IMR-90 (cell line): ENCODE results near the gene MARS1. TPM values are rescaled to one million over a fixed set of nuclear protein-coding genes. Genes with fewer than 3 reads are reported as not detected.

Experiments used
- ATAC-seq: fragments of 200-7000 bp; cut with Tn5 transposase; 2 replicates; pipeline ENCODE4 v1.9.1; 2020; ENCODE audit warnings: low read depth, mild to moderate bottlenecking, moderate library complexity
- BruUV-seq: library from RNA; stranded (reverse); fragments of 400-500 nt; replicated peaks from 2 replicates; lab custom pipeline; 2021; lab: Mats Ljungman, UMichigan
- CTCF ChIA-PET: fragments of 300-600 bp; formaldehyde crosslinking; extraction: SDS; loops from one replicate; lab custom pipeline; 2021; ENCODE audit warnings: antibody characterized with exemption; lab: Yijun Ruan, JAX
- POLR2A ChIA-PET: fragments of 300-600 bp; sonication (Branson Sonifier 250); formaldehyde crosslinking; loops from one replicate; lab custom pipeline; 2022; ENCODE audit warnings: antibody characterized with exemption; ENCODE audit not compliant: unreplicated experiment; lab: Charles Lee
- DNase-seq: peaks from one replicate; pipeline ENCODE4 v3.0.0; 2013
- H2AFZ ChIP-seq: replicated peaks from 2 replicates; pipeline ENCODE3; 2013; ENCODE audit warnings: low read length, mild to moderate bottlenecking; ENCODE audit not compliant: poor library complexity
- H2AK5ac ChIP-seq: 2 replicates; pipeline ENCODE4 v1.6.1; 2013; ENCODE audit warnings: low read depth, low read length, inconsistent platforms
- H2AK9ac ChIP-seq: replicated peaks from 2 replicates; pipeline ENCODE3; 2013; ENCODE audit warnings: mild to moderate bottlenecking, low read depth, low read length, moderate library complexity; ENCODE audit not compliant: poor library complexity
- H2BK120ac ChIP-seq: 2 replicates; pipeline ENCODE4 v1.6.1; 2013; ENCODE audit warnings: low read depth, low read length, inconsistent platforms
- H2BK15ac ChIP-seq: 3 replicates; pipeline ENCODE4 v1.6.1; 2013; ENCODE audit warnings: low read depth, low read length, inconsistent platforms
- H2BK20ac ChIP-seq: 2 replicates; pipeline ENCODE4 v1.6.1; 2013; ENCODE audit warnings: low read depth, mild to moderate bottlenecking, inconsistent platforms, low read length, moderate library complexity
- H2BK5ac ChIP-seq: 2 replicates; pipeline ENCODE4 v1.6.1; 2013; ENCODE audit warnings: mild to moderate bottlenecking, low read depth, low read length, inconsistent platforms; ENCODE audit not compliant: poor library complexity, severe bottlenecking
- H3K14ac ChIP-seq: replicated peaks from 2 replicates; pipeline ENCODE4 v1.6.1; 2013; ENCODE audit warnings: low read depth, low read length, inconsistent platforms
- H3K18ac ChIP-seq: 2 replicates; pipeline ENCODE4 v1.6.1; 2013; ENCODE audit warnings: low read depth, low read length, control low read depth
- H3K23ac ChIP-seq: 2 replicates; pipeline ENCODE4 v1.6.1; 2013; ENCODE audit warnings: low read depth, low read length, inconsistent platforms
- H3K27ac ChIP-seq: 2 replicates; pipeline ENCODE4 v1.5.1; 2013; ENCODE audit warnings: mild to moderate bottlenecking, control low read depth, low read length; ENCODE audit not compliant: insufficient read depth
- H3K27me3 ChIP-seq: 2 replicates; pipeline ENCODE4 v1.6.1; 2013; ENCODE audit warnings: low read length; ENCODE audit not compliant: control insufficient read depth, insufficient read depth
- H3K36me3 ChIP-seq: 2 replicates; pipeline ENCODE4 v1.6.1; 2013; ENCODE audit warnings: low read length, mixed read lengths; ENCODE audit not compliant: control insufficient read depth, insufficient read depth
- H3K4ac ChIP-seq: 2 replicates; pipeline ENCODE4 v1.6.1; 2013; ENCODE audit warnings: low read depth, low read length, inconsistent platforms
- H3K4me1 ChIP-seq: 2 replicates; pipeline ENCODE4 v1.6.1; 2013; ENCODE audit warnings: low read length, mixed read lengths; ENCODE audit not compliant: control insufficient read depth, insufficient read depth
- H3K4me2 ChIP-seq: 2 replicates; pipeline ENCODE4 v1.6.1; 2013; ENCODE audit warnings: low read depth, mild to moderate bottlenecking, control low read depth, low read length, moderate library complexity
- H3K4me3 ChIP-seq: 2 replicates; pipeline ENCODE4 v1.5.1; 2013; ENCODE audit warnings: low read depth, mild to moderate bottlenecking, control low read depth, low read length, moderate library complexity; ENCODE audit not compliant: insufficient read depth
- H3K56ac ChIP-seq: 2 replicates; pipeline ENCODE4 v1.6.1; 2013; ENCODE audit warnings: low read length, inconsistent platforms; ENCODE audit not compliant: insufficient read depth; ENCODE audit errors: extremely low read depth
- H3K79me1 ChIP-seq, 2 experiments: 2 replicates each; pipeline ENCODE4 v1.6.1; 2013; ENCODE audit warnings: low read length in 2 of 2, inconsistent platforms in 1 of 2, low read depth in 1 of 2
- H3K9ac ChIP-seq: 2 replicates; pipeline ENCODE4 v1.6.1; 2013; ENCODE audit warnings: low read depth, low read length, control low read depth
- H3K9me1 ChIP-seq: 2 replicates; pipeline ENCODE4 v1.6.1; 2013; ENCODE audit warnings: low read length, inconsistent platforms; ENCODE audit not compliant: insufficient read depth
- H3K9me3 ChIP-seq: 2 replicates; pipeline ENCODE4 v1.6.1; 2013; ENCODE audit warnings: low read length; ENCODE audit not compliant: control insufficient read depth, insufficient read depth
- H4K20me1 ChIP-seq: 2 replicates; pipeline ENCODE4 v1.6.1; 2013; ENCODE audit warnings: low read length, inconsistent platforms; ENCODE audit not compliant: insufficient read depth
- H4K5ac ChIP-seq: 2 replicates; pipeline ENCODE4 v1.6.1; 2013; ENCODE audit warnings: mild to moderate bottlenecking, low read depth, low read length, control low read depth
- H4K8ac ChIP-seq, 2 experiments: 2 replicates each; pipeline ENCODE4 v1.6.1; 2013; ENCODE audit warnings: low read depth in 2 of 2, low read length in 2 of 2, control low read depth in 1 of 2, inconsistent platforms in 1 of 2
- H4K91ac ChIP-seq: 2 replicates; pipeline ENCODE4 v1.6.1; 2013; ENCODE audit warnings: low read depth, low read length, inconsistent platforms; ENCODE audit not compliant: insufficient read depth
- BHLHE40 ChIP-seq: fragments of 150-350 bp; IDR thresholded peaks from 2 replicates; pipeline ENCODE4 v1.6.1; 2016; ENCODE audit warnings: mild to moderate bottlenecking, low read depth, low read length
- CEBPB ChIP-seq: IDR thresholded peaks from 2 replicates; pipeline ENCODE4 v1.6.1; 2012; ENCODE audit warnings: low read depth, low read length, improper control_type of control experiment
- CHD1 ChIP-seq: IDR thresholded peaks from 2 replicates; pipeline ENCODE4 v1.6.1; 2012; ENCODE audit warnings: low read depth, low read length, improper control_type of control experiment
- FOS ChIP-seq: fragments of 150-350 bp; IDR thresholded peaks from 2 replicates; pipeline ENCODE4 v1.6.1; 2016; ENCODE audit warnings: low read depth, low read length
- MAFK ChIP-seq: IDR thresholded peaks from 2 replicates; pipeline ENCODE4 v1.6.1; 2012; ENCODE audit warnings: low read depth, low read length, improper control_type of control experiment
- MAZ ChIP-seq: IDR thresholded peaks from 2 replicates; pipeline ENCODE4 v1.6.1; 2012; ENCODE audit warnings: low read depth, mild to moderate bottlenecking, low read length, improper control_type of control experiment, moderate library complexity, borderline replicate concordance
- MXI1 ChIP-seq: IDR thresholded peaks from 2 replicates; pipeline ENCODE4 v1.6.1; 2012; ENCODE audit warnings: low read depth, mild to moderate bottlenecking, low read length, moderate library complexity, borderline replicate concordance
- NFE2L2 ChIP-seq: fragments of 150-350 bp; IDR thresholded peaks from 2 replicates; pipeline ENCODE4 v1.6.1; 2016; ENCODE audit warnings: low read depth, mild to moderate bottlenecking, low read length
- POLR2A ChIP-seq: IDR thresholded peaks from 2 replicates; pipeline ENCODE4 v1.6.1; 2012; ENCODE audit warnings: mild to moderate bottlenecking, low read depth, low read length
- RAD21 ChIP-seq: IDR thresholded peaks from 2 replicates; pipeline ENCODE4 v1.6.1; 2012; ENCODE audit warnings: low read length, improper control_type of control experiment
- RCOR1 ChIP-seq: IDR thresholded peaks from 2 replicates; pipeline ENCODE4 v1.6.1; 2012; ENCODE audit warnings: mild to moderate bottlenecking, low read length, improper control_type of control experiment; ENCODE audit not compliant: insufficient replicate concordance
- RFX5 ChIP-seq: IDR thresholded peaks from 2 replicates; pipeline ENCODE4 v1.8.0; 2012; ENCODE audit warnings: low read depth, mild to moderate bottlenecking, low read length, moderate library complexity
- SMC3 ChIP-seq: fragments of 150-350 bp; IDR thresholded peaks from 2 replicates; pipeline ENCODE4 v1.6.1; 2016; ENCODE audit warnings: low read depth, mild to moderate bottlenecking, antibody characterized with exemption, low read length, moderate library complexity
- WGBS, 2 experiments: methylation state at CpG; one replicate each; pipeline versions ENCODE4 v1.1.5 to v1.1.7; 2013; ENCODE audit warnings: missing lambda C conversion rate in 2 of 2; ENCODE audit not compliant: insufficient read length in 1 of 2; ENCODE audit errors: extremely low coverage in 2 of 2; 5-methylcytosine and 5-hydroxymethylcytosine counted together
- dilution Hi-C: fragments of 300-500 bp; cut with HindIII; formaldehyde crosslinking; loops from one replicate; pipeline ENCODE4 v1.14.3; 2018; ENCODE audit warnings: low sequenced_read_pairs; ENCODE audit not compliant: unreplicated experiment
- in situ Hi-C: fragments of 300-500 bp; cut with MboI; formaldehyde crosslinking; loops from 3 replicates; pipeline ENCODE4 v1.14.3; 2019; ENCODE audit warnings: low sequenced_read_pairs, inconsistent platforms, mixed read lengths
- intact Hi-C: fragments of 100-400 bp; cut with micrococcal nuclease; formaldehyde crosslinking; loops from 2 replicates; pipeline ENCODE4 v1.10.0; 2022
- polyA plus RNA-seq, 3 experiments: library from polyadenylated mRNA; depleted of rRNA; stranded (reverse); fragments of >200 nt; gene quantifications; 2 replicates each; pipeline ENCODE4 v1.2.3, GENCODE V29; 2012; ENCODE audit warnings: low replicate concordance in 1 of 3
- total RNA-seq: library from RNA; depleted of rRNA; stranded (reverse); fragments of >200 nt; gene quantifications from 2 replicates; pipeline ENCODE4 v1.2.3, GENCODE V29; 2012
- TF ChIP-seq, protein P1 (sequence below): fragments of 150-350 bp; IDR thresholded peaks from 2 replicates; pipeline ENCODE4 v1.6.1; 2017; ENCODE audit warnings: mild to moderate bottlenecking, antibody characterized with exemption, low read length, low read depth
- TF ChIP-seq, protein P2 (sequence below): fragments of 150-350 bp; IDR thresholded peaks from 2 replicates; pipeline ENCODE4 v1.6.1; 2016; ENCODE audit warnings: low read depth, mild to moderate bottlenecking, low read length, moderate library complexity, borderline replicate concordance
- TF ChIP-seq, protein P3 (sequence below): conservative IDR thresholded peaks from 2 replicates; pipeline ENCODE4 v1.5.1; 2012; ENCODE audit warnings: mild to moderate bottlenecking, low read depth, low read length, improper control_type of control experiment

Gene MARS1
- total and polyA plus RNA-seq, 2 of the 4 experiments (the other 2 are of a cell fraction): 156 to 164 TPM

DNA sequence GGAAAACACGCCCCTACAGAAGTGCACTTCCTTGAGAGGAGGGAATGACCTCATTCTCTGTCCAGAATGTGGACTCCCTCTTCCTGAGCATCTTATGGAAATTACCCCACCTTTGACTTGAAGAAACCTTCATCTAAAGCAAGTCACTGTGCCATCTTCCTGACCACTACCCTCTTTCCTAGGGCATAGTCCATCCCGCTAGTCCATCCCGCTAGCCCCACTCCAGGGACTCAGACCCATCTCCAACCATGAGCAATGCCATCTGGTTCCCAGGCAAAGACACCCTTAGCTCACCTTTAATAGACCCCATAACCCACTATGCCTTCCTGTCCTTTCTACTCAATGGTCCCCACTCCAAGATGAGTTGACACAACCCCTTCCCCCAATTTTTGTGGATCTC, 37.8 kb upstream of the MARS1 start:
- H2AK9ac ChIP-seq: no peak overlapping the region
- no peak overlapping the region for H3K4me2 ChIP-seq
- H3K56ac ChIP-seq: no peak overlapping the region
- no peaks in the 10 kb centered on the region for H4K20me1 ChIP-seq
- no peak overlapping the region for H2BK5ac ChIP-seq
- H2AFZ ChIP-seq: no peak overlapping the region
- no peak overlapping the region for H2AK5ac ChIP-seq
- WGBS, 2 experiments: 48% methylated on average over 2 of the region's 3 CpGs; no CpG with 5 or more reads in 1 of the 2 experiments
- POLR2A ChIA-PET: no interaction called here
- H3K23ac ChIP-seq: no peak overlapping the region
- ATAC-seq: no peak
- H3K9me3 ChIP-seq: no peaks in the 10 kb centered on the region
- H3K4me1 ChIP-seq: peaks cover 21% of the 10 kb centered on the region
- intact Hi-C loops (loop anchor here (5.0 kb wide), 1 partner anchor 78 kb away; no protein-coding TSS in a partner anchor), dilution Hi-C loops (no loop called here), in situ Hi-C loops (loop anchor here (5.0 kb wide), 2 partner anchors 138 to 183 kb away; no protein-coding TSS in a partner anchor)
- no peak overlapping the region for H4K91ac ChIP-seq
- H3K27ac ChIP-seq: no peak overlapping the region
- H3K27me3 ChIP-seq: no peaks in the 10 kb centered on the region
- CTCF ChIA-PET: no interaction called here
- no peak overlapping the region for H4K5ac ChIP-seq
- no peak overlapping the region; the same call in 2 of the 3 replicates for H2BK15ac ChIP-seq
- TF ChIP-seq FOS: no peak
- TF ChIP-seq POLR2A: no peak
- no peak for TF ChIP-seq MXI1
- TF ChIP-seq, protein P1, sequence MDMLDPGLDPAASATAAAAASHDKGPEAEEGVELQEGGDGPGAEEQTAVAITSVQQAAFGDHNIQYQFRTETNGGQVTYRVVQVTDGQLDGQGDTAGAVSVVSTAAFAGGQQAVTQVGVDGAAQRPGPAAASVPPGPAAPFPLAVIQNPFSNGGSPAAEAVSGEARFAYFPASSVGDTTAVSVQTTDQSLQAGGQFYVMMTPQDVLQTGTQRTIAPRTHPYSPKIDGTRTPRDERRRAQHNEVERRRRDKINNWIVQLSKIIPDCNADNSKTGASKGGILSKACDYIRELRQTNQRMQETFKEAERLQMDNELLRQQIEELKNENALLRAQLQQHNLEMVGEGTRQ: no peak
- TF ChIP-seq, protein P2, sequence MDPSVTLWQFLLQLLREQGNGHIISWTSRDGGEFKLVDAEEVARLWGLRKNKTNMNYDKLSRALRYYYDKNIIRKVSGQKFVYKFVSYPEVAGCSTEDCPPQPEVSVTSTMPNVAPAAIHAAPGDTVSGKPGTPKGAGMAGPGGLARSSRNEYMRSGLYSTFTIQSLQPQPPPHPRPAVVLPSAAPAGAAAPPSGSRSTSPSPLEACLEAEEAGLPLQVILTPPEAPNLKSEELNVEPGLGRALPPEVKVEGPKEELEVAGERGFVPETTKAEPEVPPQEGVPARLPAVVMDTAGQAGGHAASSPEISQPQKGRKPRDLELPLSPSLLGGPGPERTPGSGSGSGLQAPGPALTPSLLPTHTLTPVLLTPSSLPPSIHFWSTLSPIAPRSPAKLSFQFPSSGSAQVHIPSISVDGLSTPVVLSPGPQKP: no peak
- TF ChIP-seq BHLHE40: no peak
- no peak for TF ChIP-seq RFX5
- TF ChIP-seq CEBPB: no peak
- TF ChIP-seq RAD21: no peak
- TF ChIP-seq, protein P3, sequence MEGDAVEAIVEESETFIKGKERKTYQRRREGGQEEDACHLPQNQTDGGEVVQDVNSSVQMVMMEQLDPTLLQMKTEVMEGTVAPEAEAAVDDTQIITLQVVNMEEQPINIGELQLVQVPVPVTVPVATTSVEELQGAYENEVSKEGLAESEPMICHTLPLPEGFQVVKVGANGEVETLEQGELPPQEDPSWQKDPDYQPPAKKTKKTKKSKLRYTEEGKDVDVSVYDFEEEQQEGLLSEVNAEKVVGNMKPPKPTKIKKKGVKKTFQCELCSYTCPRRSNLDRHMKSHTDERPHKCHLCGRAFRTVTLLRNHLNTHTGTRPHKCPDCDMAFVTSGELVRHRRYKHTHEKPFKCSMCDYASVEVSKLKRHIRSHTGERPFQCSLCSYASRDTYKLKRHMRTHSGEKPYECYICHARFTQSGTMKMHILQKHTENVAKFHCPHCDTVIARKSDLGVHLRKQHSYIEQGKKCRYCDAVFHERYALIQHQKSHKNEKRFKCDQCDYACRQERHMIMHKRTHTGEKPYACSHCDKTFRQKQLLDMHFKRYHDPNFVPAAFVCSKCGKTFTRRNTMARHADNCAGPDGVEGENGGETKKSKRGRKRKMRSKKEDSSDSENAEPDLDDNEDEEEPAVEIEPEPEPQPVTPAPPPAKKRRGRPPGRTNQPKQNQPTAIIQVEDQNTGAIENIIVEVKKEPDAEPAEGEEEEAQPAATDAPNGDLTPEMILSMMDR: no peak
- TF ChIP-seq MAFK: no peak
- TF ChIP-seq NFE2L2: no peak
- TF ChIP-seq MAZ: no peak
- TF ChIP-seq SMC3: no peak
- no peak for TF ChIP-seq RCOR1
- TF ChIP-seq CHD1: no peak
- H3K9me1 ChIP-seq: peaks cover 18% of the 10 kb centered on the region
- no peaks in the 10 kb centered on the region for H3K36me3 ChIP-seq
- DNase-seq: no peak
- H3K4ac ChIP-seq: no peak overlapping the region
- H3K18ac ChIP-seq: no peak overlapping the region
- no TSS peak for BruUV-seq
- no peak overlapping the region for H2BK20ac ChIP-seq
- H3K14ac ChIP-seq: no peak overlapping the region
- H3K9ac ChIP-seq: no peak overlapping the region
- peaks cover 0 to 10% of the 10 kb centered on the region in 2 experiments; a peak in 1 of 4 replicates for H3K79me1 ChIP-seq
- H2BK120ac ChIP-seq: no peak overlapping the region
- no peak overlapping the region for H4K8ac ChIP-seq
- no peak overlapping the region for H3K4me3 ChIP-seq
